OCI-LY1 (cell line): ENCODE data around the gene PSME2.

Source experiments
- H2AFZ ChIP-seq: fragments of 200-600 bp; sonication (generic), shearing (Covaris generic); 2 replicates; pipeline ENCODE4 v1.6.0; 2014; ENCODE audit warnings: antibody characterized with exemption, mild to moderate bottlenecking, low read length
- H3F3A ChIP-seq: fragments of 200-600 bp; sonication (generic), shearing (Covaris generic); 2 replicates; pipeline ENCODE4 v1.6.0; 2014; ENCODE audit warnings: mild to moderate bottlenecking, antibody characterized with exemption, low read length, moderate library complexity; ENCODE audit not compliant: insufficient read depth
- H3K27ac ChIP-seq: fragments of 200-600 bp; sonication (generic); 2 replicates; pipeline ENCODE4 v1.5.1; 2014; ENCODE audit warnings: low read length, mixed run types, mild to moderate bottlenecking, low read depth; ENCODE audit not compliant: poor library complexity, severe bottlenecking
- H3K27me3 ChIP-seq: fragments of 200-600 bp; sonication (generic); 2 replicates; pipeline ENCODE4 v1.6.0; 2014; ENCODE audit warnings: antibody characterized with exemption, mild to moderate bottlenecking, low read length, moderate library complexity; ENCODE audit not compliant: insufficient read depth
- H3K36me3 ChIP-seq: fragments of 200-600 bp; sonication (generic); 2 replicates; pipeline ENCODE4 v1.6.1; 2014; ENCODE audit warnings: mild to moderate bottlenecking, antibody characterized with exemption, low read length, moderate library complexity, mixed read lengths; ENCODE audit not compliant: insufficient read depth
- H3K4me1 ChIP-seq: fragments of 200-600 bp; sonication (generic); 2 replicates; pipeline ENCODE4 v1.5.1; 2014; ENCODE audit warnings: mild to moderate bottlenecking, low read length, moderate library complexity; ENCODE audit not compliant: insufficient read depth, severe bottlenecking
- H3K4me2 ChIP-seq: fragments of 200-600 bp; sonication (generic), shearing (Covaris generic); 2 replicates; pipeline ENCODE4 v1.6.1; 2014; ENCODE audit warnings: low read length
- H3K4me3 ChIP-seq: fragments of 200-600 bp; sonication (generic); 2 replicates; pipeline ENCODE4 v1.5.1; 2014; ENCODE audit warnings: low read length, low read depth, mild to moderate bottlenecking, mixed read lengths; ENCODE audit not compliant: poor library complexity, severe bottlenecking
- H3K79me2 ChIP-seq: fragments of 200-600 bp; shearing (Covaris generic); 2 replicates; pipeline ENCODE4 v1.6.1; 2016; ENCODE audit warnings: mixed run types, low read length, mixed read lengths; ENCODE audit not compliant: insufficient read depth
- H3K9ac ChIP-seq: fragments of 200-600 bp; sonication (generic), shearing (Covaris generic); 2 replicates; pipeline ENCODE4 v1.6.1; 2014; ENCODE audit warnings: mild to moderate bottlenecking, low read length, mixed read lengths
- H3K9me2 ChIP-seq: fragments of 200-600 bp; sonication (generic), shearing (Covaris generic); 2 replicates; pipeline ENCODE4 v1.6.1; 2014; ENCODE audit warnings: low read depth, mild to moderate bottlenecking, low read length, mixed read lengths
- H3K9me3 ChIP-seq: fragments of 200-600 bp; shearing (Covaris generic); 2 replicates; pipeline ENCODE4 v1.6.1; 2014; ENCODE audit warnings: low read length, mixed read lengths
- H4K20me1 ChIP-seq: fragments of 200-600 bp; sonication (generic), shearing (Covaris generic); 2 replicates; pipeline ENCODE4 v1.6.0; 2016; ENCODE audit warnings: mild to moderate bottlenecking, low read length; ENCODE audit not compliant: insufficient read depth
- CTCF ChIP-seq: fragments of 200-600 bp; sonication (generic), shearing (Covaris generic); IDR thresholded peaks from 2 replicates; pipeline ENCODE4 v1.5.1; 2017; ENCODE audit warnings: mild to moderate bottlenecking, antibody characterized with exemption, low read length, moderate library complexity, mixed read lengths
- EZH2 ChIP-seq: fragments of 200-600 bp; sonication (generic), shearing (Covaris generic); IDR thresholded peaks from 2 replicates; pipeline ENCODE4 v1.8.0; 2017; ENCODE audit warnings: borderline replicate concordance, mixed run types, mild to moderate bottlenecking, antibody characterized with exemption, low read length, moderate library complexity, mixed read lengths

The PSME2 gene

GRCh38 chr14:24189460-24189859 lies 43.0 kb upstream of the PSME2 start:
- H3K27me3 ChIP-seq = no peaks in the 10 kb centered on the region
- peaks cover 48% of the 10 kb centered on the region for H3K36me3 ChIP-seq
- no peak for TF ChIP-seq EZH2
- TF ChIP-seq CTCF = no peak
- H3K4me2 ChIP-seq = peak overlapping the region; percentile 67
- no peaks in the 10 kb centered on the region for H3F3A ChIP-seq
- H3K4me1 ChIP-seq = peaks cover 20% of the 10 kb centered on the region
- H3K9ac ChIP-seq = peak overlapping the region; percentile 33; the same call in 1 of the 2 replicates
- H3K27ac ChIP-seq = peak overlapping the region; percentile 16
- no peaks in the 10 kb centered on the region for H4K20me1 ChIP-seq
- 0 out of 2 replicates have a peak overlapping the region, but pooled peaks have one; percentile 30 for H2AFZ ChIP-seq
- no peaks in the 10 kb centered on the region for H3K9me2 ChIP-seq
- H3K9me3 ChIP-seq = no peaks in the 10 kb centered on the region
- no peaks in the 10 kb centered on the region for H3K79me2 ChIP-seq
- peak overlapping the region; percentile 65 for H3K4me3 ChIP-seq

GRCh38 chr14:24189059-24189375 lies 42.6 kb upstream of the PSME2 start:
- Histone ChIP-seq H3K36me3 (peaks cover 51% of the 10 kb centered on the region), H3K27me3 (no peaks in the 10 kb centered on the region), H3K4me2 (peak overlapping the region; percentile 67), H3K9me3 (no peaks in the 10 kb centered on the region), H3K27ac (peak overlapping the region; percentile 16), H2AFZ (0 out of 2 replicates have a peak overlapping the region, but pooled peaks have one; percentile 30), H3K79me2 (no peaks in the 10 kb centered on the region), H4K20me1 (no peaks in the 10 kb centered on the region), H3K9me2 (no peaks in the 10 kb centered on the region), H3F3A (no peaks in the 10 kb centered on the region), H3K4me1 (peaks cover 19% of the 10 kb centered on the region), H3K9ac (peak overlapping the region; percentile 33), H3K4me3 (peak overlapping the region; percentile 65)
- TF ChIP-seq EZH2 (no peak), CTCF (no peak)

- Histone ChIP-seq H3K27ac (peak within 1 kb of the TSS; percentile 16), H3K4me2 (peak within 1 kb of the TSS; percentile 67), H4K20me1 (no peaks in the 10 kb centered on the region), H3K9me3 (no peaks in the 10 kb centered on the region), H3K36me3 (peaks cover 52% of the 10 kb centered on the region), H3K9me2 (no peaks in the 10 kb centered on the region), H3K9ac (peak within 1 kb of the TSS; percentile 64), H3K4me3 (peak within 1 kb of the TSS; percentile 65), H3K79me2 (no peaks in the 10 kb centered on the region), H3F3A (no peaks in the 10 kb centered on the region), H2AFZ (0 out of 2 replicates have a peak within 1 kb of the TSS, but pooled peaks have one; percentile 30), H3K27me3 (no peaks in the 10 kb centered on the region), H3K4me1 (peaks cover 19% of the 10 kb centered on the region)
- TF ChIP-seq EZH2 (no peak), CTCF (no peak)
Observed at GRCh38 chr14:24188251-24189058, 42.0 kb upstream of the PSME2 start, which contains the start of gene IPO4. Gene IPO4 (minus strand): TSS chr14:24188816. CDS start chr14:24188787, 29 bp downstream.
